Loucy (cell line): ENCODE data around the gene QRICH1.

Experiments
- H2AFZ ChIP-seq: fragments of 200-600 bp; sonication (generic); 2 replicates; pipeline ENCODE4 v1.6.0; 2016; ENCODE audit warnings: antibody characterized with exemption, mild to moderate bottlenecking, low read length, moderate library complexity
- H3F3A ChIP-seq: fragments of 200-600 bp; 2 replicates; pipeline ENCODE4 v1.6.0; 2016; ENCODE audit warnings: antibody characterized with exemption, low read depth, mild to moderate bottlenecking
- H3K27me3 ChIP-seq: fragments of 200-600 bp; sonication (generic); 2 replicates; pipeline ENCODE4 v1.6.1; 2014; ENCODE audit warnings: low read length, mild to moderate bottlenecking; ENCODE audit not compliant: insufficient read depth, poor library complexity, severe bottlenecking
- H3K36me3 ChIP-seq: fragments of 200-600 bp; sonication (generic); 2 replicates; pipeline ENCODE4 v1.6.1; 2016; ENCODE audit warnings: low read length; ENCODE audit not compliant: insufficient read depth
- H3K4me1 ChIP-seq: fragments of 200-600 bp; sonication (generic); 2 replicates; pipeline ENCODE4 v1.5.1; 2014; ENCODE audit warnings: low read length, mild to moderate bottlenecking; ENCODE audit not compliant: insufficient read depth, poor library complexity, severe bottlenecking
- H3K4me2 ChIP-seq: fragments of 200-600 bp; sonication (generic); 2 replicates; pipeline ENCODE4 v1.6.0; 2014; ENCODE audit warnings: antibody characterized with exemption, low read length, low read depth, mild to moderate bottlenecking; ENCODE audit not compliant: poor library complexity, severe bottlenecking
- H3K4me3 ChIP-seq: fragments of 200-600 bp; sonication (generic); 2 replicates; pipeline ENCODE4 v1.5.1; 2014; ENCODE audit warnings: low read length, mild to moderate bottlenecking, mixed read lengths; ENCODE audit not compliant: poor library complexity, severe bottlenecking
- H3K79me2 ChIP-seq: fragments of 200-600 bp; sonication (generic); 2 replicates; pipeline ENCODE4 v1.6.1; 2014; ENCODE audit warnings: low read length; ENCODE audit not compliant: insufficient read depth
- H3K9ac ChIP-seq: fragments of 200-600 bp; sonication (generic); 2 replicates; pipeline ENCODE4 v1.6.0; 2014; ENCODE audit warnings: mild to moderate bottlenecking, low read depth, low read length, moderate library complexity; ENCODE audit not compliant: poor library complexity, severe bottlenecking
- H3K9me2 ChIP-seq: fragments of 200-600 bp; sonication (generic); replicated peaks from 2 replicates; pipeline ENCODE4 v1.6.1; 2016; ENCODE audit warnings: low read depth, low read length, mixed read lengths
- H3K9me3 ChIP-seq: fragments of 200-600 bp; sonication (generic); 2 replicates; pipeline ENCODE4 v1.6.1; 2014; ENCODE audit warnings: mild to moderate bottlenecking, antibody characterized with exemption, low read length, low read depth; ENCODE audit not compliant: insufficient read depth
- H4K20me1 ChIP-seq: fragments of 200-600 bp; sonication (generic); 2 replicates; pipeline ENCODE4 v1.6.0; 2014; ENCODE audit warnings: antibody characterized with exemption, low read length, mild to moderate bottlenecking; ENCODE audit not compliant: insufficient read depth, poor library complexity, severe bottlenecking
- EZH2phosphoT487 ChIP-seq: fragments of 200-600 bp; IDR thresholded peaks from 2 replicates; pipeline ENCODE4 v1.6.1; 2018; ENCODE audit warnings: antibody characterized with exemption, mild to moderate bottlenecking, moderate library complexity, borderline replicate concordance
- TF ChIP-seq, protein P1 (sequence below): fragments of 200-600 bp; sonication (generic); conservative IDR thresholded peaks from 2 replicates; pipeline ENCODE4 v1.5.1; 2014; ENCODE audit warnings: mild to moderate bottlenecking, antibody characterized with exemption, low read length

The QRICH1 gene

GRCh38 chr3:49134471-49135265, 40.8 kb upstream of the QRICH1 start:
- Histone ChIP-seq H3K4me2 (no peak overlapping the region), H2AFZ (no peak overlapping the region), H3K9ac (no peak overlapping the region), H3K9me2 (no peaks in the 10 kb centered on the region), H3K36me3 (no peaks in the 10 kb centered on the region), H3K4me1 (no peaks in the 10 kb centered on the region), H3K9me3 (no peaks in the 10 kb centered on the region), H4K20me1 (no peaks in the 10 kb centered on the region), H3K27me3 (no peaks in the 10 kb centered on the region), H3K4me3 (no peak overlapping the region), H3F3A (no peaks in the 10 kb centered on the region), H3K79me2 (no peaks in the 10 kb centered on the region)
- TF ChIP-seq, protein P1, sequence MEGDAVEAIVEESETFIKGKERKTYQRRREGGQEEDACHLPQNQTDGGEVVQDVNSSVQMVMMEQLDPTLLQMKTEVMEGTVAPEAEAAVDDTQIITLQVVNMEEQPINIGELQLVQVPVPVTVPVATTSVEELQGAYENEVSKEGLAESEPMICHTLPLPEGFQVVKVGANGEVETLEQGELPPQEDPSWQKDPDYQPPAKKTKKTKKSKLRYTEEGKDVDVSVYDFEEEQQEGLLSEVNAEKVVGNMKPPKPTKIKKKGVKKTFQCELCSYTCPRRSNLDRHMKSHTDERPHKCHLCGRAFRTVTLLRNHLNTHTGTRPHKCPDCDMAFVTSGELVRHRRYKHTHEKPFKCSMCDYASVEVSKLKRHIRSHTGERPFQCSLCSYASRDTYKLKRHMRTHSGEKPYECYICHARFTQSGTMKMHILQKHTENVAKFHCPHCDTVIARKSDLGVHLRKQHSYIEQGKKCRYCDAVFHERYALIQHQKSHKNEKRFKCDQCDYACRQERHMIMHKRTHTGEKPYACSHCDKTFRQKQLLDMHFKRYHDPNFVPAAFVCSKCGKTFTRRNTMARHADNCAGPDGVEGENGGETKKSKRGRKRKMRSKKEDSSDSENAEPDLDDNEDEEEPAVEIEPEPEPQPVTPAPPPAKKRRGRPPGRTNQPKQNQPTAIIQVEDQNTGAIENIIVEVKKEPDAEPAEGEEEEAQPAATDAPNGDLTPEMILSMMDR: peak; percentile 38
- no peak for TF ChIP-seq EZH2phosphoT487

GRCh38 chr3:49133226-49133951, 39.5 kb upstream of the QRICH1 start:
- Histone ChIP-seq H3K9me3 (no peaks in the 10 kb centered on the region), H3K36me3 (no peaks in the 10 kb centered on the region), H3K4me2 (no peak overlapping the region), H3K9me2 (no peaks in the 10 kb centered on the region), H3F3A (no peaks in the 10 kb centered on the region), H3K4me3 (no peak overlapping the region), H3K27me3 (no peaks in the 10 kb centered on the region), H4K20me1 (no peaks in the 10 kb centered on the region), H3K9ac (no peak overlapping the region), H2AFZ (no peak overlapping the region), H3K79me2 (no peaks in the 10 kb centered on the region), H3K4me1 (no peaks in the 10 kb centered on the region)
- TF ChIP-seq, protein P1: no peak
- TF ChIP-seq EZH2phosphoT487: no peak

DNA sequence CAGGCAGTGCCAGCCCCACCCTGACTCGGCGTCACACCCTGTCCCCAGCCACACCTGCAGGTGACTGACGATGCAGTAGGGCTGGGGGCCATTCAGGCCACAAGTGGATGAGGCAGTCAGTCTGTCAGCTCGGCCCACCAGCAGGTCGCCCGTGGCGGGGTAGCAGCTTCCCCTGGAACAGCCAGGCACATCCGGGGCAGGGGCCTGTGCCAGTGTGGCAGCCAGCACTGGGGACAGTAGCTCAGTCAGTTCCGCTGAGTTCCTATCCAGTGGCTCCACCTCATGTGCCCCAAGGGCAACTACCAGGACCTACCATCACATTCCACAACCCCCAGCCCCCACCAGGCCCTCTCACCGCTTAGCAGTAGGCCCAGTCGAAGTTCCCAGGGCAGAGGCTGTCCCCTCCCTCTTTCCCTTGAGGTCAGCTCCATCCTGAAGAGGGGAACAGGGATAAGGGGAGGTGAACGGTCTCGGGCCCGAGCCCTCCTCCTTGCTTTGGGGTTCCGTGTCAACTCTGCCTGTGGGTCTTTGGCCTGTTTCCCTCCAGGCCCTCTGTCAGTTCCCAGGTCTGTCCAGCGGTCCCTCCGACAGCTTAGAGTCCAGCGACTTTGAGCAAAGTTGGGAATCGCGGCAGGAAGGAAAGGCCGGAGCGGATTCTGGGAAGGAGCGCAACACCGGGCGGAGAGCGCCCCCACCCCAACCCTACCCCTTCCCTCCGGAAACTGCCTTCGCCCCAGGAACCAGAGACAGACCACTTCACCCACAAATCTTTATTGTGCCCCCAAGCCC, 38.8 kb upstream of the QRICH1 start, which contains the start of gene LAMB2:
TSS of gene LAMB2 (minus strand) at position 614 of the 789 bp plus-strand sequence. CDS start at position 431, 183 bp downstream.
- Histone ChIP-seq H3K9ac (no peak within 1 kb of the TSS), H3K79me2 (no peaks in the 10 kb centered on the region), H3K4me3 (no peak within 1 kb of the TSS), H3K27me3 (no peaks in the 10 kb centered on the region), H3K4me2 (no peak within 1 kb of the TSS), H4K20me1 (no peaks in the 10 kb centered on the region), H2AFZ (no peak within 1 kb of the TSS), H3K4me1 (no peaks in the 10 kb centered on the region), H3K9me2 (no peaks in the 10 kb centered on the region), H3K36me3 (no peaks in the 10 kb centered on the region), H3K9me3 (no peaks in the 10 kb centered on the region), H3F3A (no peaks in the 10 kb centered on the region)
- TF ChIP-seq EZH2phosphoT487: no peak
- TF ChIP-seq, protein P1: no peak
